H9 (cell line): ENCODE data around the gene PCF11. TPM values are rescaled to one million over a fixed set of nuclear protein-coding genes. Genes with fewer than 3 reads are reported as not detected.

Experiments used
- DNase-seq: peaks from one replicate; pipeline ENCODE4 v3.0.0-alpha.2; 2017
- H2AFZ ChIP-seq: one replicate; pipeline ENCODE4 v1.6.1; 2013; ENCODE audit warnings: mild to moderate bottlenecking, low read length, control low read depth, moderate library complexity
- H2AK5ac ChIP-seq: 2 replicates; pipeline ENCODE4 v1.6.1; 2013; ENCODE audit warnings: low read length, control low read depth, mixed read lengths; ENCODE audit not compliant: insufficient read length
- H2BK120ac ChIP-seq: one replicate; pipeline ENCODE4 v1.6.1; 2013; ENCODE audit warnings: low read depth, mild to moderate bottlenecking, low read length, control low read depth, inconsistent platforms; ENCODE audit not compliant: poor library complexity, severe bottlenecking
- H2BK12ac ChIP-seq: 2 replicates; pipeline ENCODE4 v1.6.1; 2013; ENCODE audit warnings: low read length, control low read depth, mixed read lengths, low read depth; ENCODE audit not compliant: insufficient read length
- H2BK15ac ChIP-seq: 2 replicates; pipeline ENCODE4 v1.6.1; 2013; ENCODE audit warnings: low read depth, low read length, control low read depth
- H2BK20ac ChIP-seq: one replicate; pipeline ENCODE4 v1.6.1; 2013; ENCODE audit warnings: low read depth, mild to moderate bottlenecking, low read length, control low read depth, inconsistent platforms; ENCODE audit not compliant: poor library complexity, severe bottlenecking
- H2BK5ac ChIP-seq: 2 replicates; pipeline ENCODE4 v1.6.1; 2013; ENCODE audit warnings: low read length, control low read depth, mixed read lengths; ENCODE audit not compliant: insufficient read length
- H3K14ac ChIP-seq: 2 replicates; pipeline ENCODE4 v1.6.1; 2013; ENCODE audit warnings: low read length, control low read depth; ENCODE audit not compliant: insufficient read depth
- H3K18ac ChIP-seq: 2 replicates; pipeline ENCODE4 v1.6.1; 2013; ENCODE audit warnings: low read depth, mild to moderate bottlenecking, mixed read lengths, low read length, control low read depth; ENCODE audit not compliant: insufficient read length
- H3K23ac ChIP-seq: 2 replicates; pipeline ENCODE4 v1.6.1; 2013; ENCODE audit warnings: low read length, control low read depth, mixed read lengths, low read depth; ENCODE audit not compliant: insufficient read length
- H3K23me2 ChIP-seq: 2 replicates; pipeline ENCODE4 v1.6.1; 2013; ENCODE audit warnings: low read depth, mild to moderate bottlenecking, mixed read lengths, low read length, control low read depth; ENCODE audit not compliant: insufficient read length, poor library complexity, severe bottlenecking
- H3K27ac ChIP-seq: 2 replicates; pipeline ENCODE4 v1.5.1; 2013; ENCODE audit warnings: low read length, control low read depth, mixed read lengths, low read depth; ENCODE audit not compliant: insufficient read length
- H3K27me3 ChIP-seq: 2 replicates; pipeline ENCODE4 v1.6.1; 2013; ENCODE audit warnings: low read length, control low read depth, inconsistent platforms; ENCODE audit not compliant: insufficient read depth
- H3K4ac ChIP-seq: 2 replicates; pipeline ENCODE4 v1.6.1; 2013; ENCODE audit warnings: low read depth, mild to moderate bottlenecking, control low read depth, inconsistent platforms, low read length, moderate library complexity
- H3K4me1 ChIP-seq: 2 replicates; pipeline ENCODE4 v1.6.1; 2013; ENCODE audit warnings: low read length, control low read depth, inconsistent platforms; ENCODE audit not compliant: insufficient read depth
- H3K4me2 ChIP-seq: 2 replicates; pipeline ENCODE4 v1.6.1; 2013; ENCODE audit warnings: low read length, control low read depth, mixed read lengths; ENCODE audit not compliant: insufficient read length, insufficient read depth
- H3K56ac ChIP-seq: 2 replicates; pipeline ENCODE4 v1.6.1; 2013; ENCODE audit warnings: low read depth, mild to moderate bottlenecking, mixed read lengths, low read length, control low read depth; ENCODE audit not compliant: insufficient read length
- H3K79me1 ChIP-seq: 2 replicates; pipeline ENCODE4 v1.6.1; 2013; ENCODE audit warnings: low read depth, mild to moderate bottlenecking, moderate library complexity, low read length, control low read depth, inconsistent platforms; ENCODE audit not compliant: insufficient read depth, poor library complexity, severe bottlenecking
- H3K79me2 ChIP-seq: 2 replicates; pipeline ENCODE4 v1.6.1; 2013; ENCODE audit warnings: low read length, control low read depth, inconsistent platforms; ENCODE audit not compliant: insufficient read depth
- H3K9ac ChIP-seq: 2 replicates; pipeline ENCODE4 v1.6.1; 2013; ENCODE audit warnings: low read length, control low read depth, mixed read lengths; ENCODE audit not compliant: insufficient read length; ENCODE audit errors: extremely low read depth
- H3K9me3 ChIP-seq: one replicate; pipeline ENCODE4 v1.6.1; 2013; ENCODE audit warnings: low read depth, low read length, inconsistent platforms; ENCODE audit not compliant: control insufficient read depth
- H3T11ph ChIP-seq: one replicate; pipeline ENCODE4 v1.6.1; 2013; ENCODE audit warnings: mild to moderate bottlenecking, low read length, control low read depth, inconsistent platforms
- H4K20me1 ChIP-seq: one replicate; pipeline ENCODE4 v1.6.1; 2013; ENCODE audit not compliant: control insufficient read depth, insufficient read length, insufficient read depth
- H4K5ac ChIP-seq: 2 replicates; pipeline ENCODE4 v1.6.1; 2013; ENCODE audit warnings: low read depth, mild to moderate bottlenecking, mixed read lengths, low read length, control low read depth; ENCODE audit not compliant: insufficient read length
- H4K8ac ChIP-seq: replicated peaks from 2 replicates; pipeline ENCODE4 v1.6.1; 2013; ENCODE audit warnings: low read length, control low read depth, mixed read lengths, low read depth; ENCODE audit not compliant: insufficient read length
- H4K91ac ChIP-seq: 2 replicates; pipeline ENCODE4 v1.6.1; 2013; ENCODE audit warnings: low read depth, mild to moderate bottlenecking, moderate library complexity, mixed read lengths, low read length, control low read depth; ENCODE audit not compliant: insufficient read length
- H3K27ac Mint-ChIP-seq, 3 experiments: 2 replicates in 2 of 3; 3 replicates in 1 of 3; pipeline ENCODE4 v1.8.0; 2020 to 2021; ENCODE audit warnings: mixed read lengths in 3 of 3, mild to moderate bottlenecking in 1 of 3, moderate library complexity in 1 of 3
- H3K27me3 Mint-ChIP-seq: 2 replicates; pipeline ENCODE4 v1.8.0; 2021; ENCODE audit warnings: low read depth, mild to moderate bottlenecking, moderate library complexity, mixed read lengths
- H3K36me3 Mint-ChIP-seq, 3 experiments: 2 replicates in 2 of 3; 3 replicates in 1 of 3; pipeline ENCODE4 v1.8.0; 2020 to 2021; ENCODE audit warnings: low read depth in 3 of 3, mixed read lengths in 3 of 3; ENCODE audit not compliant: insufficient read depth in 1 of 3
- H3K4me1 Mint-ChIP-seq, 2 experiments: 2 replicates each; pipeline ENCODE4 v1.8.0; 2020; ENCODE audit warnings: mixed read lengths in 2 of 2
- H3K4me3 Mint-ChIP-seq, 2 experiments: 2 replicates in 1 of 2; 3 replicates in 1 of 2; pipeline ENCODE4 v1.8.0; 2020 to 2021; ENCODE audit warnings: mild to moderate bottlenecking in 2 of 2, mixed read lengths in 2 of 2, moderate library complexity in 1 of 2
- H3K9me3 Mint-ChIP-seq, 2 experiments: 2 replicates in 1 of 2; 3 replicates in 1 of 2; pipeline ENCODE4 v1.8.0; 2020; ENCODE audit warnings: mild to moderate bottlenecking in 2 of 2, mixed read lengths in 2 of 2, moderate library complexity in 1 of 2
- CTCF ChIP-seq: fragments of 200-600 bp; sonication (generic); conservative IDR thresholded peaks from 3 replicates; pipeline ENCODE4 v1.8.0; 2021; ENCODE audit warnings: antibody characterized with exemption, mild to moderate bottlenecking
- total RNA-seq: library from RNA; stranded (reverse); gene quantifications from 2 replicates; pipeline ENCODE4 v1.2.1, GENCODE V29; 2021

PCF11 gene
- total RNA-seq, 1 experiment from 2014 or later, result 50.9 TPM

DNA sequence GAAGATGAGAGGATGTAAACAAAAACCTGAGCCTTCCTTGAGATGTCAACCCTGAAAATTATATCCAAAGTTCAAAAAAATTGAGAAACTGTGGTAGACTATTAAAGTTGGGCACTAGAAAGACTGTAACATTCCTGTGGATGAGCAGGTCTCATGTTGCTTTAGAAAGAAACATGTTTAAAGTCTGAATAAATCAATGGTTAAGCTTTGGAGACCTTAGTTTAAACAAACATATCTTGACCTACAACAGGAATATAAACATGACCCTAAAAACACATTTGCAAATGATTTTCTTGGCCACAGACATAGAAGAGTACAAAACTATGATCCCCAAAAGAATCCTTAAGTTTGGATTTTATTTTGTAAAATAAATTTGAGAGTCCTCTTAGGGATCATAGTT, 38.1 kb upstream of the PCF11 start:
- no peak overlapping the region for H4K91ac ChIP-seq
- no peak overlapping the region for H2AK5ac ChIP-seq
- TF ChIP-seq CTCF, result no peak
- H4K8ac ChIP-seq, result no peak overlapping the region
- H2BK15ac ChIP-seq, result no peak overlapping the region
- no peak overlapping the region for H3K27ac ChIP-seq
- no peaks in the 10 kb centered on the region for H3K27me3 ChIP-seq
- no peaks in the 10 kb centered on the region for H3K79me1 ChIP-seq
- no peak overlapping the region for H3K4me2 ChIP-seq
- H3K9ac ChIP-seq, result no peak overlapping the region
- H2BK20ac ChIP-seq, result no peak overlapping the region
- DNase-seq, result no peak
- no peaks in the 10 kb centered on the region for H3K9me3 Mint-ChIP-seq
- no peaks in the 10 kb centered on the region for H3K23me2 ChIP-seq
- no peak overlapping the region for H3K56ac ChIP-seq
- H4K20me1 ChIP-seq, result no peaks in the 10 kb centered on the region
- H3K18ac ChIP-seq, result no peak overlapping the region
- H3K27ac Mint-ChIP-seq, result no peak overlapping the region
- peaks cover 5 to 6% of the 10 kb centered on the region in 2 experiments; a peak in 2 of 4 replicates for H3K4me1 Mint-ChIP-seq
- H3K79me2 ChIP-seq, result no peaks in the 10 kb centered on the region
- H4K5ac ChIP-seq, result no peak overlapping the region
- no peaks in the 10 kb centered on the region for H3K9me3 ChIP-seq
- H3K36me3 Mint-ChIP-seq, result no peaks in the 10 kb centered on the region
- H3K27me3 Mint-ChIP-seq, result no peaks in the 10 kb centered on the region; the same call in 1 of the 2 replicates
- no peak overlapping the region for H3K23ac ChIP-seq
- no peak overlapping the region for H3K14ac ChIP-seq
- H2BK5ac ChIP-seq, result no peak overlapping the region
- no peak overlapping the region for H3T11ph ChIP-seq
- H3K4me3 Mint-ChIP-seq, result no peak overlapping the region
- H2BK12ac ChIP-seq, result no peak overlapping the region
- H3K4me1 ChIP-seq, result no peaks in the 10 kb centered on the region
- no peak overlapping the region for H3K4ac ChIP-seq
- H2BK120ac ChIP-seq, result no peak overlapping the region
- H2AFZ ChIP-seq, result no peak overlapping the region
